GM12878 (cell line): ENCODE data around the gene MPC1. TPM values are rescaled to one million over a fixed set of nuclear protein-coding genes. Genes with fewer than 3 reads are reported as not detected.

Experiments used
- CBX5 ChIP-seq: sonication (generic); IDR thresholded peaks from 2 replicates; pipeline ENCODE4 v1.6.1; 2016; ENCODE audit warnings: low read depth, moderate library complexity, mild to moderate bottlenecking, inconsistent platforms
- EP300 ChIP-seq, 2 experiments: fragments of 150-350 bp in 1 of 2; IDR thresholded peaks; 2 replicates each; pipeline ENCODE4 v1.6.1; 2011 to 2012; ENCODE audit warnings: low read depth in 2 of 2, low read length in 2 of 2, borderline replicate concordance in 1 of 2, improper control_type of control experiment in 1 of 2, inconsistent platforms in 1 of 2; ENCODE audit not compliant: control insufficient read depth in 1 of 2
- FOXK2 ChIP-seq: fragments of 450-650 bp; IDR thresholded peaks from 2 replicates; pipeline ENCODE4 v1.6.1; 2017; ENCODE audit warnings: mild to moderate bottlenecking, moderate library complexity
- MXI1 ChIP-seq: fragments of 150-350 bp; IDR thresholded peaks from 2 replicates; pipeline ENCODE4 v1.6.1; 2011; ENCODE audit warnings: low read depth, mild to moderate bottlenecking, inconsistent platforms, low read length, improper control_type of control experiment
- NFIC ChIP-seq: IDR thresholded peaks from 2 replicates; pipeline ENCODE4 v1.6.1; 2012; ENCODE audit warnings: low read depth, mild to moderate bottlenecking, inconsistent platforms, low read length, moderate library complexity
- POLR2A ChIP-seq: IDR thresholded peaks from 2 replicates; pipeline ENCODE4 v1.6.1; 2011; ENCODE audit warnings: low read depth, mild to moderate bottlenecking, low read length
- SMARCA5 ChIP-seq: fragments of 450-650 bp; IDR thresholded peaks from 2 replicates; pipeline ENCODE4 v1.6.1; 2017; ENCODE audit warnings: mild to moderate bottlenecking
- TBL1XR1 ChIP-seq: IDR thresholded peaks from 2 replicates; pipeline ENCODE4 v1.6.1; 2012; ENCODE audit warnings: low read depth, low read length, improper control_type of control experiment
- polyA plus RNA-seq, 11 experiments: library from polyadenylated mRNA; depleted of rRNA in 4 of 11; unstranded in 6 of 11; stranded (reverse) in 5 of 11; fragments of >200 nt; fragmentation: Nextera tagmentation in 4 of 11; fragmentation: Illumina TruSeq in 1 of 11; extraction: Ambion mirVana in 4 of 11; extraction: Trizol in 1 of 11; gene quantifications; 1 replicate in 1 of 11; 2 replicates in 10 of 11; pipeline versions ENCODE4 v1.2.1 to v1.2.3, GENCODE V29; 2011 to 2016; ENCODE audit warnings: inconsistent platforms in 2 of 11, missing spikeins in 2 of 11, low read depth in 1 of 11
- total RNA-seq, 4 experiments: library from RNA; depleted of rRNA in 3 of 4; stranded (reverse); fragments of >200 nt in 3 of 4; fragmentation: Illumina TruSeq in 1 of 4; extraction: Trizol in 1 of 4; gene quantifications; 2 replicates each; pipeline versions ENCODE4 v1.2.1 to v1.2.3, GENCODE V29; 2013 to 2021
- TF ChIP-seq, protein P1 (sequence below): fragments of 450-650 bp; IDR thresholded peaks from 2 replicates; pipeline ENCODE4 v1.6.1; 2016; ENCODE audit warnings: mild to moderate bottlenecking
- TF ChIP-seq, protein P2 (sequence below): IDR thresholded peaks from 2 replicates; pipeline ENCODE4 v1.6.1; 2011; ENCODE audit warnings: low read depth, mild to moderate bottlenecking, low read length, moderate library complexity, borderline replicate concordance; ENCODE audit errors: extremely low read depth
- TF ChIP-seq, protein P3 (sequence below): fragments of 450-650 bp; IDR thresholded peaks from 2 replicates; pipeline ENCODE4 v1.6.1; 2017; ENCODE audit warnings: borderline replicate concordance
- TF ChIP-seq, protein P4 (sequence below): IDR thresholded peaks from 2 replicates; pipeline ENCODE4 v1.6.1; 2012; ENCODE audit warnings: low read depth, low read length, improper control_type of control experiment
- TF ChIP-seq, protein P5 (sequence below): IDR thresholded peaks from 2 replicates; pipeline ENCODE4 v1.6.1; 2011; ENCODE audit warnings: borderline replicate concordance, low read depth, mild to moderate bottlenecking, moderate library complexity, low read length; ENCODE audit not compliant: insufficient read depth, poor library complexity, severe bottlenecking

MPC1 gene
- total and polyA plus RNA-seq, 10 of the 15 experiments (the other 5 are each of a cell fraction or from before 2014, with no cell fraction given): 53.2 to 177 (median 78.8) TPM

DNA sequence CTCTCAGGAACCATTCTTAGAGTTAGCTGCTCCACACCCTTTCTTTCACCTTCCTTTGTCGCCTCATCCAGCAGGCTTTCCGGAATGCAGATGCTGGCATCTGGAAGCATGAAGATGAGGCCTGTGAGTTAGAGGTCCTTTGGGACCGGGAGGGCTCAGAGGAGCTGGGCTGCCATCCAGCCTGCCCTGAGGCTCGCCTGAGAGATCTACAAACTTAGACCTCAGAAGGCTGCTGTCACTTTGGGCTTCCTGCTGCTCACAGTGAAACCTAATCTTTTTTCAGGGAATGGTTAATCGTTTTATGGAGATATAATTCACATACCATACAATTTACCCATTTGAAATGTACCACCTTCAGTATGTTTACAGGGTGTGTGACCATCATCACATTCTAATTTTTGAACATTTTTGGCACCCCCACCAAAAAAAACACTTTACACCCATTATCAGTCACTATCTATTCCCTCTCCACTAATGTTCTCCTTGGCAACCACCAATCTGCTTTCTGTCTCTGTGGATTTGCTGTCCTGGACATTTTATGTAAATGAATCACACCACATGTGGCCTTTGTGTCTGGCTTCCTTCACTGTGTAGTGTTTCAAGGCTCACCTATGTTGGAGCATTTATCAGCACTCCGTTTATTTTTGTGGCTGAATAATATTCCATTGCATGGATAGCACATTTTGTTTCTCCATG, 20.0 kb upstream of the MPC1 start (continued):
- TF ChIP-seq, protein P1, sequence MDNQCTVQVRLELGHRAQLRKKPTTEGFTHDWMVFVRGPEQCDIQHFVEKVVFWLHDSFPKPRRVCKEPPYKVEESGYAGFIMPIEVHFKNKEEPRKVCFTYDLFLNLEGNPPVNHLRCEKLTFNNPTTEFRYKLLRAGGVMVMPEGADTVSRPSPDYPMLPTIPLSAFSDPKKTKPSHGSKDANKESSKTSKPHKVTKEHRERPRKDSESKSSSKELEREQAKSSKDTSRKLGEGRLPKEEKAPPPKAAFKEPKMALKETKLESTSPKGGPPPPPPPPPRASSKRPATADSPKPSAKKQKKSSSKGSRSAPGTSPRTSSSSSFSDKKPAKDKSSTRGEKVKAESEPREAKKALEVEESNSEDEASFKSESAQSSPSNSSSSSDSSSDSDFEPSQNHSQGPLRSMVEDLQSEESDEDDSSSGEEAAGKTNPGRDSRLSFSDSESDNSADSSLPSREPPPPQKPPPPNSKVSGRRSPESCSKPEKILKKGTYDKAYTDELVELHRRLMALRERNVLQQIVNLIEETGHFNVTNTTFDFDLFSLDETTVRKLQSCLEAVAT: no peak
- no peak for TF ChIP-seq CBX5
- TF ChIP-seq SMARCA5: no peak
- no peak for TF ChIP-seq POLR2A
- TF ChIP-seq MXI1: no peak
- TF ChIP-seq, protein P2, sequence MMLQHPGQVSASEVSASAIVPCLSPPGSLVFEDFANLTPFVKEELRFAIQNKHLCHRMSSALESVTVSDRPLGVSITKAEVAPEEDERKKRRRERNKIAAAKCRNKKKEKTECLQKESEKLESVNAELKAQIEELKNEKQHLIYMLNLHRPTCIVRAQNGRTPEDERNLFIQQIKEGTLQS: no peak
- TF ChIP-seq, protein P3, sequence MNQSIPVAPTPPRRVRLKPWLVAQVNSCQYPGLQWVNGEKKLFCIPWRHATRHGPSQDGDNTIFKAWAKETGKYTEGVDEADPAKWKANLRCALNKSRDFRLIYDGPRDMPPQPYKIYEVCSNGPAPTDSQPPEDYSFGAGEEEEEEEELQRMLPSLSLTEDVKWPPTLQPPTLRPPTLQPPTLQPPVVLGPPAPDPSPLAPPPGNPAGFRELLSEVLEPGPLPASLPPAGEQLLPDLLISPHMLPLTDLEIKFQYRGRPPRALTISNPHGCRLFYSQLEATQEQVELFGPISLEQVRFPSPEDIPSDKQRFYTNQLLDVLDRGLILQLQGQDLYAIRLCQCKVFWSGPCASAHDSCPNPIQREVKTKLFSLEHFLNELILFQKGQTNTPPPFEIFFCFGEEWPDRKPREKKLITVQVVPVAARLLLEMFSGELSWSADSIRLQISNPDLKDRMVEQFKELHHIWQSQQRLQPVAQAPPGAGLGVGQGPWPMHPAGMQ: no peak
- TF ChIP-seq, protein P4, sequence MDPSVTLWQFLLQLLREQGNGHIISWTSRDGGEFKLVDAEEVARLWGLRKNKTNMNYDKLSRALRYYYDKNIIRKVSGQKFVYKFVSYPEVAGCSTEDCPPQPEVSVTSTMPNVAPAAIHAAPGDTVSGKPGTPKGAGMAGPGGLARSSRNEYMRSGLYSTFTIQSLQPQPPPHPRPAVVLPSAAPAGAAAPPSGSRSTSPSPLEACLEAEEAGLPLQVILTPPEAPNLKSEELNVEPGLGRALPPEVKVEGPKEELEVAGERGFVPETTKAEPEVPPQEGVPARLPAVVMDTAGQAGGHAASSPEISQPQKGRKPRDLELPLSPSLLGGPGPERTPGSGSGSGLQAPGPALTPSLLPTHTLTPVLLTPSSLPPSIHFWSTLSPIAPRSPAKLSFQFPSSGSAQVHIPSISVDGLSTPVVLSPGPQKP: no peak
- TF ChIP-seq EP300 (IDR thresholded peaks at IDR 0.05; ENCODE audit: borderline replicate concordance in 1 of 2, control insufficient read depth in 1 of 2, low read depth in 2 of 2, low read length in 2 of 2): no peak
- TF ChIP-seq, protein P5, sequence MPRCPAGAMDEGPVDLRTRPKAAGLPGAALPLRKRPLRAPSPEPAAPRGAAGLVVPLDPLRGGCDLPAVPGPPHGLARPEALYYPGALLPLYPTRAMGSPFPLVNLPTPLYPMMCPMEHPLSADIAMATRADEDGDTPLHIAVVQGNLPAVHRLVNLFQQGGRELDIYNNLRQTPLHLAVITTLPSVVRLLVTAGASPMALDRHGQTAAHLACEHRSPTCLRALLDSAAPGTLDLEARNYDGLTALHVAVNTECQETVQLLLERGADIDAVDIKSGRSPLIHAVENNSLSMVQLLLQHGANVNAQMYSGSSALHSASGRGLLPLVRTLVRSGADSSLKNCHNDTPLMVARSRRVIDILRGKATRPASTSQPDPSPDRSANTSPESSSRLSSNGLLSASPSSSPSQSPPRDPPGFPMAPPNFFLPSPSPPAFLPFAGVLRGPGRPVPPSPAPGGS: no peak
- TF ChIP-seq NFIC: no peak
- no peak for TF ChIP-seq FOXK2
- TF ChIP-seq TBL1XR1: no peak
